NCI-H2029 (cell line): ENCODE results near the gene DPF3.
"Not testable (repeated sequence)": the region's sequence is repeated elsewhere in the genome, so short reads cannot be mapped to it uniquely, and the experiment has no call there.

Experiments
- DNase-seq: peaks from one replicate; lab custom pipeline; 2025; lab: John Stamatoyannopoulos, UW

The DPF3 gene

DNA sequence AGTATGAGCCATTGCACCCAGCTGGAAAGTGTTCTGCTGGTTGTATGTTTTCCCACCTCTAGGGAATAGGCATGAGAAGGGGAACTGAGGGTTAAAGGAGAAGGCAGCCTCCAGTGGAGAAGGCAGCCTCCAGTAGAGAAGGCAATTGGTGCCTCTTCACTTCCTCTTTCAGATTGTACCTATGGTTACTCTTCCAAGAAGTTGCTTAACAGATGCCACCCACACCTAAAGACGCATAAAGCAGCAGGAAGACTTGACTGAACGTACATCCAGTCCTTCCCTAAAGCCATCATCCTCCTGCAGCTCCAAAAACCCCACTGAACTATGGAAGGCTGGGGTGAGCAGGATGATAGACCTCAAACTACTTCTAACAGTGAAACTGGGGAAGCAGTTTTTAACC is 13.1 kb downstream of the DPF3 start:
- DNase-seq: no peak

DNA sequence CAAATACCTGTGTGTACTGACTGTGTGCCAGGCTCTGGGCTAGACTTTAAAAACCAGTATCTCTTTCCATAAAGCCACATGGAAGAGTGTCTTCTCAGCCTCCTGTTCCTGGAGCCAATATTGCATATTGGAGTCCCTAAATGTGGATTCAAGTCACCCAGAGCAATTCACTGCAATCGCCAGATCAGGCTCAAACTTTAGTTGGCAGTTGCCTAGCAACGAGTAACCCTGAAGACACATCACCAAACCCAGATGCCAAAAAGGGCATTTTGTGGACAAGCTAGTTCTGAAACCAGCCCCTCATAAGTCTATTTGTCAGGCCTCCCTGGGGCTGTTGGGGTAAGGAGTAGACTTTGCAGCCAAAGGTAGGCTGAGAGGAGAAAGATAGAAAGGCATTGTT is 13.7 kb downstream of the DPF3 start:
- no peak for DNase-seq

DNA sequence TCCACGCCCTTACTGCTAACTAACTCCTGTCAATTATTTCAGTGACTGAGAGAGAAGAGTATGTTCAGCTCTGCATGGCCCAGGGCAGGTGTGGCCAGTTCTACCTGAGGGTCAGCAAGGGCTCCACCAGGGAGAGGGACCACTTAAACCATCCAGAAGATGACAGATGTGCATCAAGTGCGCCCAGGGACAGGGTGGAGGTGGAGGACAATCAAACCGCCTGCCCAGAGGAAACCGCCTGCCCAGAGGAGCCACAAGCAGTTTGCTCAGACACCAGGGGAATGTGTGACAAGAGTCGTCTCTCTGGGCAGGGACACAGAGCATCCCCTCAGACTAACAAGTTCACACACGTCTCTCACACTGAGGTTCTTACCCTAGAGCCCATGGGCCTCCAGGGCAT is 14.5 kb downstream of the DPF3 start:
- DNase-seq: no peak

DNA sequence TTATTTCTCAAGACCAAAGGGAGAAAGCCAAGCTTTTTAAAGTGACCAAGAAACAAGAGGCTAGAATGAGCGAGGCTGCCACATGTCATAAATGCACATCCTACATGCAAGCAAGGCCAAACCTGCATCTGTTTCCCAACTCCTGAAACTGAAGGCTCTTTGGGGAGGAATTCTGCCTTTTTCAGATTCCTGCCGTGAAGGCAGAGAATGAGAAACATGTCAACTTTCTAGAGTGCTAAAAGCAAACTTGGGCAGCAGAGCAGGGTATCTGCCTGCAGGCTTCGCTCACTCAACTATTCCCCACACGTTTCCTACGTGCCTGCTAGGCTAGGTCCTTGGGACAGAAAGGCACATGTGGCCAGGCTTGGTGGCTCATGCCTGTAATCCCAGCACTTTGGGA is 15.2 kb downstream of the DPF3 start:
- DNase-seq: no peak

DNA sequence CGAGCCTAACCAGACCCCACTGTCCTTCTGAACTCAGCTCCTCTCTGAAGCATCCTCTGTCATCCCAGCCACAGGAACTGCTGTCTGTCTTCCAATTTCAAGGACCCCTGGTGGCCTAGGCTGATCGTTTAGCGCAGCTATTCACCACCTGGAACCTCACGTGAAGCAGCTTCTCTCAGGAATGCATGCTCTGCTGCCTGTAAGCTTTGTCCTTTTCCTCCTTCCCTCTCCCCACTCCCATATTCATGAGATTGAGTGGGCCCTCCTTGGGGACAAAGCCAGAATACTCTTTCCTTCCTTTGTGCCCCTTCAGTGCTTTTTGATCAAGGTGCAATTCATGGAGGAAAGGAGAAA is 17.2 kb downstream of the DPF3 start:
- DNase-seq: no peak

DNA sequence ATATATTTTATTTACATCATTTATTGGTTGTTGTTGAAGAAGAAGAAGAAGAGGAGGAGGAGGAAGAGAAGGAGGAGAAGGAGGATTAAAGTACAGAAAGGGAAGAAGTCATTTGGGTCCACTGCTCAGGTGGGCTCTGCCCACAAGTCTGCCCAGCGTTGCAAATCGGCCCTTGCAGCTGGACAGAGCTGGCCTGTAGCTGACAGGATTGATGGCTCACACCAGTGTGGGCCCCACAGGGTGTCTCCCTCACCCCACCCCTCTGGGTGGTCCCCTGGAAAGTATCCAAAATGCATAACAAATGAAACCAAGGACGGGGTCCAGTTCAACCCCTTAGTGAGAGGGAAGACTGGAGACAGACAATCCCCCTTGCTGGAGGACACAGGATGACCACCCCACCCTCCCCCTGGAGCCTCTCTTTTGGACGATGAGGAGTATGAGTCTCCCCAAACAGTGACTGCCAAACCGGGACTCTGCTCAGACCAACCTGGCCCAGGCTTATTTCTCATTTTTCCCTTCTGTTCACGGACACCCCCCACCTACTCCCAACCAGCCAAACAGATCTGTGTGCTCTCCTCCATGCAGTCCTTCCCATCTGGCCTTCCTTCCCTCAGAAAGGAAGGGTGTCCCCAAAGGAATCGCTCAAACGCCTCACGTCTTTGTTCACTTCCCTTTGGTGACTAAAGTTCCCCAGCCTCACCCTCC is 17.7 kb downstream of the DPF3 start:
- DNase-seq: no peak

DNA sequence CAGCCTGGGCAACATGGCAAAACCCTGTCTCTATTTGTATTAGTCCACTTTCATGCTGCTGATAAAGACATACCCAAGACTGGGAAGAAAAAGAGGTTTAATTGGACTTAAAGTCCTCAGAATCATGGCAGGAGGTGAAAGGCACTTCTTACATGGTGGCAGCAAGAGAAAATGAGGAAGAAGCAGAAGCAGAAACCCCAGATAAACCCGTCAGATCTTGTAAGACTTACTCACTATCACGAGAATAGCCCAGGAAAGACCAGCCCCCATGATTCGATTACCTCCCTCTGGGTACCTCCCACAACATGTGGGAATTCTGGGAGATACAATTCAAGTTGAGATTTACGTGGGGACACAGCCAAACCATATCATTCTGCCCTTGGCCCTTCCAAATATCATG is 23.0 kb downstream of the DPF3 start:
- not testable (repeated sequence) for DNase-seq

DNA sequence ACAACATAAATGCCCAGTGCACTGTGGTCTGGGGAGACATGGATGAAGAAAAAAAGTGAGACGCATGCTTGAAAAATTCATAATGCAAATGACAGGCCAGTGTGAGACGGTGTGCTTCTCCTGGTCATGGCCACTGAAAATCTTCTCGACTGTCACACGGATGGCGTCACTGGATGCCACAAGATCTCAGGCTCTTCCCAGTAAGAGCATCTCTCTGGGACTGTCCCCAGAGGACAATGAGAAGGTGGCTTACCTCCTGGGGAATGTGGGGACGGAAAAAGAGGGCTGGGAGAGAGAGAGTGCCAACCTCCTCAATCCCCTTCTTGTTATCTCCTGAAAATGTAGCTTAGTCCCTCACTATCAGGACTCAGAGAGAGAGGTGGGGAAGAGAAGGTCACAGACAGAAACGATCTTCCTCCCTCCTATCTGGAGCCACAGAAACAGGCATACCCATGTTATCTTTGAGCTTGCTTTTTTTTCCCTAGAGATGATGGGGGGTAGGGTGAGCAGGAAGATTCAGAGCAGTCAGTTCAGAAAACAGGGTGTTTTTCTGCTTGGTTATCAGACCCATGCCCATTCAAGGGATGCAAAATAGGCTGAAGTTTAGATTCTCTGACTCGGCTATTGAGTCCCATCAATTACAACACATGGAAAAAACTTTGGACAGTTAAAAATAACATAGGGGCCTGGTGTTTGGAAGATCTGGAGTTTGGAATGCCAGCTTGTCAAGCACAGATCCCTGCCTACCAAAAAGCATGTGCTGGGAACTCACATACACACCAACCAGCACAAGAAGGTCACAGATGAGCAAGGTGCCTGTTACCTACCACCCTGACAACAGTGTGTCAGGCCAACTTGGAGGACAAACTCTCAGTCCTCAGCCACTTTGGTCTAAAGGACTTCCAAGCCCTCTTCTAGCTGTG is 24.2 kb downstream of the DPF3 start:
- DNase-seq: no peak

DNA sequence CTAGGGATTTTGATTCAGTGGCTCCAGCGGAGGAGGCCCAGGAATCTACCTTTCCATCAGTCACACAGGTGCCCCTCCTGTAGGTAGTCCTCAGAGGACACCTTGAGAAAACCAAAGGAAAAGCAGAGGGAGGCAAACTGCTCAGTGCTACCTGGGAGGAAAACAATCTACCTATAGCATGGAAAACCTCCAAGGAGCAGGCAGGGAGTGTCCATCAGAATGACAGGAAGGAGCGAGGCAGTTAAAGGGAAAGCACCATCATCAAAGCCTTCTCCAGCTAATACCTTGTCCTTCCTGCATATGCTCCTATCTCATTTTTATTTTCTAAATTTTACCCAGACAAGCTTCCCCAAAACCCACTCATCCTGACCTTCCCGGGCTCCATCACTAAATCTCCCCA is 25.4 kb downstream of the DPF3 start:
- no peak for DNase-seq

DNA sequence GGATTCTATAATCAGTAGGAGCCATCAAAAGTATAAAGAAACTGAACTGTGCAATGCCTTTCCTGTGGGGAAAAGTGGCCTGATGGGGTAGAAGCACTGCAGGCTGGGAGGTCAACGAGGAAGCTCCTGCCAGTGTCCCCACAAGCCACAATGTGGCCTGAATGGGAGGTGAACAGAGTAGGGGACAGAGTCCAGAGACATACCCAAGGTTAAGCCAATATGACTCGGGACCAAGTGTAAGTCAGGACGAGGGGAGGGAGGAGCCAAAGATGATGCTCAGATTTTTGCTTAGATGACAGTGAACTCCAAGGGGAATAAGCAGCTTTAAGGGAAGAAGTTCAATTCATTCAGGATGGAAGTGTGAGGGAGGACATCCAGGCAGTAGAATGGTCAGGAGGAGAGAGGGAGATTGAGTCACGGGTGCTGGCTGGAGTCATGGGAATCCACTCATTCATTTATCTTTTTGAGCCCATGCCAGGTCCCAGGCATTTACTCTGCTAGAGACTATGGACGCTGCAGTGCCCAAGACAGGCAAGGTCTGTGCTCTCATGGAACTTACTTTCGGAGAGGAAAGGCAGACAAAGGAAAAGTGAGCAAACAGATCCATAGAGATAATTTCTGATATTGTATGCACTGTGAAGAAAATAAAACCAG is 29.1 kb downstream of the DPF3 start:
- DNase-seq: no peak

DNA sequence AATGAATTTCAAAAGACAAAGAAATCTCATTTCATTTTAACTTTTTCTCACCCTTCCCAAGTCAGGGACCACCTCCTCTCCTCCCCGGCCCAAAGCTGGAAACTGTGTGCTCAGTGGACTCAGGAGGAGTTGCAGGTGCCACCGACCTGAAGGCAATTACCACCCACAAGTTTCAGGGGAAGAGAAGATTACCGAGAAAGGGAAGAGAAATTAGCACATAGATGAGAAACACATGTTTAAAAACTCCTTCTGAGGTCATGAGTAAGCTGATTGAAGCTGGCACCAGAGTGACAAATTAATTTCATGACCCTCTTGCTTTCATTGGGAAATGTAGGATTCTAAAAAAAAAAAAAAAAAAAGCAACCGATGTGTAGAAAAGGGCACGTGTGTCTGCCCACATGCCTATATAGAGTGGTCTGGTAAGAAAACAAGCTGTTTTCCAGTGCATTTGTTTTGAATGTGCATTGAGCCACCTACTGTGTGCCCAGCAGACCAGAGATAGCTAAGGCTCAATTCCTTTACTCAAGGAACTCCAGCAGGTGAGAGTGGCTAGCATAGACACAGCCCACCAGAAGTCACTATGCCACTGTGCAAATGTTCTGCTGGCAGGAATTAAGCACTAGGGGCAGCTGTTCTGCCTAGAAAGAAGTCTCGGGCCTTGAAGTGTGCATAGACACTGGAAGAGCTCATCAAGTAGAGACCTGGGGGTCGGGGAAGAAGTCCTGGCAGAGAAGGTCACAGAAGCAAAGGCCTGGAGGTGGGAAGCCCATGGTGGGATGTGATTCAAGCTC is 30.5 kb downstream of the DPF3 start:
- DNase-seq: no peak

DNA sequence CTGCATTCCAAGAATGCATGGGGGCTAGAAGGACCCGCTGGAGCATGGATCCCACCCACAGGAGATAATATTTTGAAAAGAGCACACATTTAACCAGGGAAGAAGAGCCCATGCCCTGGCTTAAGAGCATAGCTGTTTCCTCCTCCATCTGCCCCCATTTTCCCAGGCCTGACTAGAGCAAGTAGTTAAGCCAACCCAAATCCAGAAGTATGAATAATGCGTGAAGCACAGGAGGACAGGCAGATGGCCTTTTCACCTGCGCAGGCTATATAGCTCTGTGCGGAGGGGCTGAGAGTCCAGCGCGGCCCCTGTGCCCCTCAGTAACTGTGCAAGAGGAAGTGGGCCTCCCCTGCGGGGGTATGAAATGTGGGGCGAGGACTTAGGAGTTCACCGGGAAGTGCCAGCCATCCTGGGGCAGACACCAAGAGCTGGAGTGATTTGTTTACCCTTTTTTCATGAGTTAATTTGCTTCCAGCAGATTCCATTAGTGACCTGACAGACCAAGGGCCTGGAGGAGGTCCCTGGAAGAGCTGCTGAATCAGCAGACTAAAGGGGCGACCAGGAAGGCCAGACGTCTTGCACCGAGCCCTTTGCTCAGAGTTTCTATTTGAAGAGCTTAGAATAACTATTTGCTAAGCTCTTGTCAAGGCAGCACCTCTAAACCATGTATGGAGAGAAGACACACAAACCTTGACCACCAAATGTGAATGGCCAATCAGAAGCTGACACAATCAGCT is 37.2 kb downstream of the DPF3 start:
- no peak for DNase-seq

DNA sequence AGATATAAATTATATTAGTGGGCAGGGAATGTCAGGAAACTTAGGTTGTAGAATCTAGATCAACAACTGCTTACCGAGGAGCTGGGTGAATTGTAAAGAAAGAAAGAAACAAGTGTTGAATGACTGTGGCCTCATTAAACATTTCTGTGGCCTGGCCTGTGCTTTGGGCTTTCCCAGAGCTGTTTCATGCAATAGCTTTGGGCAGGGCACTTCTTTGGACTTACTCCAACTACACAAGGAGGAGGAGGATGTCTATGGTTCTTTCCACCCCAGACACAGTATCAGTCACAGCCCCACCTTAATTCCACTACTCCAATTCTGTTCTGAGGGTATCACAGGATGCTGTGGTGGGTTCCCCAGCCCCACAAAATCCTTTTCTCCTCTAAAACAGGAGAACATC is 38.0 kb downstream of the DPF3 start:
- no peak for DNase-seq

DNA sequence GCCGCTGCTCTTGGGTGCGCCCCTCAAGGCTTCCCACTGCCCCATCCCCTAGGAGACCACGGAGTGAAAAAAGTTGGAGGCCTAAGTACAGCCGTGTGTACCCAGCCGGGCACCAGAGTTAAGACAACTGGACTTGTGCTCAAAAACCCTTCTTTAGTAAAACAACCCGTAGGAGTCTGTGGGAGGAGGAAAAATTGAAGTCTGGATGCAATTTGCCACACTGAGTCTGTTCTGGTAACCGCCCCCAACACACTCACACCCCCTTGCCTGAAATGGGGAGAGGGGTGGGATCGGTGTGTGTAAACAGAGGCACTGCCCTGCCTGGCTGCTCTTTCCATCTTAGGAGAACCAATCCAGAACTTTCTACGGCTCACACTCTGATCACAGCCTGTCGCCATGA is 41.7 kb downstream of the DPF3 start:
- DNase-seq: no peak

DNA sequence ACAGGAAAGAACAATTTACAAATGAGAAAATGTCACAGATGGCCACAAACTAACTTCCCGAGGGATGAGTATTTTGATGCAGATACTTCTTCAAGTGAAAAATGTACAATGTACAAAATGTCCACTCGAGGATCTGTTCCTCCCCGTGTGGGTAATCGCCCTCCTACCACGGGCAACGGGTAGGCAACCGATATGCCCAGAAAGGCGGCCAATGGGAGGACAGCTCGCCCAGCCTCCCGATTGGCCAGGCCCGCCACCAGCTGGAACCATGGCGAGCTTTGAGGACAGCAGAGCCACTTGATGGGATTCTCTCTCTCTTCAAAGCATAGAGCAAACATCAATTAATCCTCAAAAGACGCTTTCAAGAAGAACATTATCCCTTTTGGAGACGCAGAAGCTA is 42.3 kb downstream of the DPF3 start:
- no peak for DNase-seq

DNA sequence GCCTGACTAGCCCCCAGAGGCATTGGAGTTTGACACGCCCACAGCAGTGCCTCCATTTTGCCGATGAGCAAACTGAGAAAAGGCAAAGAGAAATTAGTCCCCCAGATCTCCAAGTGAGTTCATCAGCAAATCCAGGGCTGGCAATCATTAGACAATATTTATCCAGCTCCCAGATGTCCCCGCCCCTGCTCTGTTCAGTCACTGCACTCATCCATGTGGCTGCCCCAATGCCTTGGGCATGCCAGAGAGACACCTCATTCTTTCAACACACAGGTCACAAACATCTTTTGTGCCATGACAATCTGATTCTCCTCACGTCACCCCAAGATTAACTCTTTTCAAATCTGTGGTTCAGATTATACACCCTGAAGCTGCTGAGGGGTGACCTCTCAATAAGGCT is 43.5 kb downstream of the DPF3 start:
- no peak for DNase-seq

DNA sequence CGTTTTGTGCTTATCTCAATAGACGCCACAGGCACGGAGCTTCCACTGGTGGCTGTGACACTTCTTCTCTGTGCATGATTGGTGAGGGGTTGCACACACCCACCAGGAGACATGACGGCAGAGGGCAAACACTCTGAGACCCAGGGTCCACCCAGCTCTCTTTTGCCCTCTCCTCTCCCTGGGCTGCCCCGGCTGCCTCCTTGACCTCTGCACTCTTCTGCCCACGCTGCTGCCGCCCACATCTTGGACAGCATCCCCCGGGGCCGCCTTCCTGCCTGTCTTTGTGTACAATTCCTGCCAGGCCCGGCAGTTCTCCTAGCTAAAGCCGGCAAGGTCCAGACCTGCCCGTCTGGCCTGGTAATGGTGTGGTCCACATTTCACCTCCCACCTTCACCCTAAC is 44.7 kb downstream of the DPF3 start:
- DNase-seq: no peak

DNA sequence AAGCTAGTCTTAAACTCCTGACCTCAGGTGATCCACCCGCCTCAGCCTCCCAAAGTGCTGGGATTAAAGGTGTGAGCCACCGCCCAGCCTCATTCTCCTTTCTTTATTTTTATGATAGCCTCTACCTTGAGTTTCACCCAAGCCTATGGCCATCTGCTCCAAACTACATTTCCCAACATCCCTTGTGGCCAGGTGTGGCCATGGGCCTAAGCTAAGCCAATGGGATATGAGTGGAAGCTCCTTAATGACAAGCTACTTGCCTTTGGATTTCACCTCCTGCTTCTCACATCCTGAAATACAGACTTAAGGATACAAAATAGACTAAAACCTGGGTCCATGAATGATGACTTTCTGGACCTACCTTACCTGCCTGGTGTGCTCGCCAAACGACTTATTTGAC is 46.2 kb downstream of the DPF3 start:
- no peak for DNase-seq

DNA sequence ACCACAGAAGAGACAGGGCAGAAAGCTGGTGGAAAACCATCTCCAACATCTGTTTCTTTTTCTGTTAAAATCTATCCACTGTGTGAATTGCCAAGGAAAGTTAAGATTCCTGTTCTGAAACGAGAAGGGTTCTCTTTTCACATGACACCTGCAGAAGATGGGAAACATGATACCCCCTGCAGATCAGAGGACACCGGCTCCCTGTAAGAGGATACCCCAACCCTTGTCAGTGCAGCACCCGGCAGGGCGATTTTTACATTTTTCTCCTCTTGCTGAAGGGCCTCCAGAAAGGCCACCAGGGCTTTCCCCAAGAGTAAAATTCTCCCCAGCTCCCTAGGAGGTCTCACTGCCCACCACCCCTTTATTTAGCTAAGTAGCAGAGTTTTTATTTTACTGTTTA is 48.2 kb downstream of the DPF3 start:
- DNase-seq: no peak

DNA sequence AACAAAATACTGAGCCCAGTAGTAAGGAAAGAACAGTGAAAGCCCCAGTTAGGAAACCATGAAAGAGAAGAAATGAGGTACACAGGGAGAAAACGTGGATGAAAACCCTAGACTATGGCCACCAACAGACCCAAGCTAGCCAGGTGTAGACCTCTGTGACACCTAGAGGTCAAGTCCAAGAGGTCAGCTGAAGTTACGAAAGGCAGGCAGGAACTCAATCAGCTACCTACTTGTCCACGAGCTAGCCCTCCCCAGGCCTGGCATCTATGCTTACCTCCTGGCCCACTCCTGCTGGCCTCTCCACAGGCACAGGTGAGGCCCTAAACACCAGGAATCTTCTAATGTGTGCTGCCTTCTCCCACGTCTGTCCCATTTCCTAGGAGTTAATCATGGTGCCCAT is 48.7 kb downstream of the DPF3 start:
- DNase-seq: no peak

DNA sequence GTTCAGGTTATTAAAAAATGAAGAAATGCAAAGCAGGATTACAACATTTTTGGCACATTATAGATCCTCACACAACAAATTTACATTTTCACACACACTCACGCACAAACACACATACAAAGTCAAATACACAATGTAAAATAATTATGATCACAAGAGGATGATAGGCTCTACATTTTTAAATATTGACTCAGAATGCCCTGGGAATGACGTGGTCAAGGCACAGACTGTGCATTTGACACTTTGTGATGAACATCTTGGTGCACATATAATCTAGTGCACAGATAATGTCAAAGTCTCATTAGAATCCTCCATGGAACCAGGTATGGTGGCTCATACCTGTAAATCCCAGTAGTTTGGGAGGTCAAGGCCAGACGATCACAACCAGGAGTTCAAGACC is 49.4 kb downstream of the DPF3 start:
- no peak for DNase-seq
